Measurements from ENCODE around the gene GAS6.

GAS6 gene

GRCh38 chr13:113850722-113851479 lies 13.0 kb downstream of the GAS6 start:
- DNase-seq: no peak

DNA sequence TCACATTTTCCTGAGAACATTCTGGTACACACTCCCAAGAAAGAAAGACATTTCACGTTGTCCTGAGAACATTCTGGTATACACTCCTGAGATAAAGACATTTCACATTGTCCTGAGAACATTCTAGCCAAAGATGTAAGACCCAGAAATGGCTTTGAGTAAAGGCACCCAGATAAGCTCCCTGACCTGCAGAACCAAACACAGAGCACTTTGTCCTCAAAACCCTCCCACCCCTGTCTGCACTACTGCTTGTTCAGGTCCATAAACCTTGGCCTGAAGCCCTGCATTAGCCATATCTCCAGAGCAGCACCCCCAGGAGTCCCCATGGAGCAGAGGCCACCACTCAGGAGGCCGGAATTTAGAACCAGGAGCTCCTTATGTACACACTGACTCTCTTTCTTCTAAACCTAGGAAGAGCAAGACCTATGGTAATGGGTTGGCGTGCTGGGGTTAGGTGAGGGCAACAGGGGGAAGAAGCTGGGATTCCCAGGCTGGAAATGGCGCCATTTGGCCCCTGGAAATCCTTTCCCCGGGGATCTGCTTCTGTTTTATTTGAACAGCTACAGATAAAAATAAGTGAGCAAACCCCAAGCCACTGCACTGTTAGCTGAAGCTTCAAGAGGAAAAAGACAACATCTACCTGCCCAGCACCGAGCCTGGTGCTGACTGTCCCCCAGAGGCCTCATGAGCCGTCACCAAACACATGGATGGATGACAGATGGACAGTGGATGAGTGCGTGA lies 13.7 kb downstream of the GAS6 start:
- DNase-seq: no peak

- DNase-seq: no peak
These were observed 14.3 kb downstream of the GAS6 start for GRCh38 chr13:113849546-113849945.

- DNase-seq: no peak
These were observed 15.2 kb downstream of the GAS6 start for GRCh38 chr13:113848431-113849260.

DNA sequence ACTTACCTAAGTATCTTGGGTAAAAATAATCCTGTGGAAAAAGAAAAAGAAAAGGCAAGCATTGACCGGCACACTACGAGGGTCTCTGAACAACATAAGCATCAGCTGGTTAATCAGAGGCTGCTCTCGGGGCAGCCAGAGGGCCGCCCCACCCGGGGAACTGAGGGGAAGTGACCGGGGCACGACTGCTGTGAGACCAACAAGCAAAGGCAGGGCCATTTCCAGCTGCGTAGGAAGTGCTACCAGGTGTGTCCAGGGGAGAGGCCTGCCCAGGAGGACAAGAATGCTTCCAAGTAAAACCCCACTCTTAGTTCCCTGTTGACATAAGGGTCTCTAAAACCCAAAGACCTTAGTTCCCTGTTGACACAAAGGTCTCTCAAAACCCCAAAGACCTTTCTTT lies 15.9 kb downstream of the GAS6 start:
- no peak for DNase-seq

- no peak for DNase-seq
These were observed 17.1 kb downstream of the GAS6 start for GRCh38 chr13:113846636-113847318.

DNA sequence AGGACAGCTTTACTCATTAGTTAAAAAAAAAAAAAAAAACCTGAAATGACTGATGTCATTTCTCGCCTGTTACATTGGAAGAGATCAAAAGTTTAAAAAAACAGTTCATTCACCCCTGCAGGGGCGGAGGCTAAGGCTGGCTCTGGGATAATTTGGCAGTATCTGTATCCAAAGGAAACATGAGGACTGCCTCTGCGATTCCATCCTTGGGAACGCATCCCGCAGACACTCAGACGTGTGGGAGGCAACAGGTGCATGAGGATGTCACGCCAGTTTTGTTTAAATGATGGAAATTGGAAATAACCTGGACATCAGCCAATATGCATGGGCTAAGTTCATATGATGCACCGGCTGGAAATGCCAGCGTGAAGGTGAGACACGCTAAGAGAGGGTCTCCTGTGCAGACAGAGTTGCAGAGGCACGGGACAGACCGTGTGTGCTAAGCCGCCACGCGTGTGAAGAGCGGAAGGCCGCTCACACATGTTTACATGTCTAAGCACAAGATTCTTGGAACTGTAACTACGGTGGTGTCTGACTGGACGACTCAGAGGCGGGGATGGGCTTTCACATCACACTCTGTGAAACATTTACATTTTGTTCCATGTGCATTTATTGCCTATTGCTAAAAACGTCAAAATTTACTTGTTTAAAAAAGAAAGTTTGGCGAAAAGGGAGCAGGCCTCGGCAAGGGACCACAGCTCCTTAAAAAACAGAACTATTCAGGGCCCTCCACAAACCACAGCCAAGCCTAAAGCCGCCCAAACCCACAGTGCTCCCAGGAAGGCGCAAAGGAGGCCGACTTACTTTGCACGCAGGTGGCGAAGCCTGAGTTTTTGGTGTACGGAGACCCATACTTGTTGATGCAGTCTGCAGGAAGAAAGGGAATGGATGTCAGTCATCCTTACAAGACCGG lies 17.9 kb downstream of the GAS6 start:
- DNase-seq: no peak

GRCh38 chr13:113845055-113845454 lies 18.8 kb downstream of the GAS6 start:
- no peak for DNase-seq

DNA sequence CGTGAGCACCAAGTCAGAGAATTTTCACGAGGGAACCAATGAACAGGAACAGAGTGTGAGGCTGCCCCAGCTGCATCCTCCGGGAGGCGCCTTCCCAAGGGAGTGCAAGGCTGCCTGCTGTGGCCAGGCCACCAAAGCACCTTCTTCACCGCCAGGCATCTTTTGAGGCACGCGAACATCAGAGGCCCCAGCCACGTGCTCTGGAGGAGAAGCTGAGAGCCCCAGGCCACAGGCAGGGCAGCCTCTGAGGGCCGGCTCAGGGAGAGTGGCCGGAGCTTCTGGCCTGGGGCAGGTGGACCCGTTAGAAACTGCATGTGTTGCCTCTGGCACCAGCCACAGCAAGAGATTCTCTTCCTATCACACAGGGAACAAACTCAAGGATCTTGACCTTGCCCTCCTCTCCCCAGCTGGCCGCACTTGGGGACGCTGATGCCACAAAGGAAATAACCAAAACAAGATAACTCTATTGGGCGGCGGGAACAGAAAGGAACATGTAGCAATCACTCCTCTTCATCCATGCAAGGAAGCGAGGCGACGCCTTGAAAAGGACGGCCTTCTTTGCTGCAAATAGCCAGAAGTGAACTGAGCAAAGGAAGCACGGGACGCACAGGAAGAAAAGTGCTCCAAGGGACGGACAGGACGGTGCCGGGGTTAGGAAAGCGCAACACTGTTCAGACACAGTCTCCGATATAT lies 19.9 kb downstream of the GAS6 start:
- DNase-seq: no peak

DNA sequence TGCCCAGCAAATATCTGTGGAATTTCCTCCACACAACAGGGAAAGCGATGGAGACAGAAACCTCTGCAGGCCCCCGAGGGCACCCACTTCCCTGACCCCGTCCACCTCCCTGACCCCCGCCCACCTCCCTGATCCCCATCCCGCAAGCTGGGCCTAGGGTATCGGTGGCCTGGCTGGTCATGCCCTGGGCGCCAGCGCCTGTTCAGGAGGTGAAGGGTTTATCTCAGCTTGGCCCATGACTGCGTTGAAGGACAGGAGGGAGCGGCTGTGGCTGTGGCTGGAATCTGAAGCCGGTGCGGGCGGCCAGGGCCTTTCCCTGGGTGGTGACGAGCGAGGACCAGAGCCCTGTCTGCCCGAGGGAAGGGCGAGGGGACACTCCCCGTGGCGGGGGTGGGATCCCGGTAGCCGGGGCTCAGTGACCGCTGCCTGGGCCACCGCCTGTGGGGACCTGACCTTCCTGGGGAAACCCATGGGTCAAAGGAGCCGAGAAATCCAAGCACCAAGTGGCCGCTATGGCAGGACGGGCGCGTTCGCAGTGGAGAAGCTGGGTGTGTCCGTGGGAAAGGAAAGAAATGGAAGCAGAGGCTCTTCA lies 20.7 kb downstream of the GAS6 start:
- no peak for DNase-seq

DNA sequence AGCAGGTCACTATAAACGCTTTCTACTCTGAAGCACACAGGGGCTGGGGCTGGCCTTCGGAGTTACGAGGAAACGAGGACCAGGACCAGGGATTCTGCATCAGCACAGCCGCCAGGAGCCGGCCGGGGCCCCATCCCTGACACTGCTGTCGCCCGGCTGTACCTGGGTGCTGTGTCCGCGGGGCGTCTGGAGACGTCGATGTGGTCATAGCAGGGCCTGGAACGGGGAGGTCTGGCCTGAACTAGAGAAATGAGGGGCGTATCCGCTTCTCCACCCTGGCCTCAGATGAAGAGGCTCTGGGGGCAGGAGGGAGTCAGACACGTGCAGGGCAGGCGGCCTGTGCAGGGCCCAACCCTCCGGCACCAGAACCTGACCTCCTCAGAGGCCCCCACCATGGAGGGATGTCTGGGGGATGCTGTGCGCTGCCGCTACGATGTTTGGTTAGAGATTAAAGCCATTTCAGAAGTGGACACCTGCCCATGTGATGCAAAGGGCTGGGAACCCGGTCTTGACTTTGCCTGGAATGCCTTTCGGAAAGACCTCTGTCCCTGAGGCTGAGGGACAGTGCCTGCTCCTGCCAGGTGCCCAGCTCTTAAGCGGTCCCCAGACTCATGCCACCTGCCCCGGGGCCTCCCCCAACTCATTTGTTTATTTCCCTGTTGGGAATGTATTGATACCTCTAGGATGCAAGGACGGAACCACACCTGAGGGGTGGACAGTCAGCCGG lies 21.4 kb downstream of the GAS6 start:
- no peak for DNase-seq

DNA sequence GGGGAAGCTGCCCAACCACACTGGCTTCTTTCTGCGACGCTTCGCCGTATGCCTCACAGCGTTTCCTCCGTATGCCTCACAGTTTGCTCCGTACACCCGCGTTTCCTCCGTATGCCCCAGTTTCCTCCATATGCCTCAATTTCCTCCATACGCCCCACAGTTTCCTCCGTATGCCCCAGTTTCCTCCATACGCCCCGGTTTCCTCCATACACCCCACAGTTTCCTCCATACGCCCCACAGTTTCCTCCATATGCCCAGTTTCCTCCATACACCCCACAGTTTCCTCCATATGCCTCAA lies 22.6 kb downstream of the GAS6 start:
- no peak for DNase-seq

DNA sequence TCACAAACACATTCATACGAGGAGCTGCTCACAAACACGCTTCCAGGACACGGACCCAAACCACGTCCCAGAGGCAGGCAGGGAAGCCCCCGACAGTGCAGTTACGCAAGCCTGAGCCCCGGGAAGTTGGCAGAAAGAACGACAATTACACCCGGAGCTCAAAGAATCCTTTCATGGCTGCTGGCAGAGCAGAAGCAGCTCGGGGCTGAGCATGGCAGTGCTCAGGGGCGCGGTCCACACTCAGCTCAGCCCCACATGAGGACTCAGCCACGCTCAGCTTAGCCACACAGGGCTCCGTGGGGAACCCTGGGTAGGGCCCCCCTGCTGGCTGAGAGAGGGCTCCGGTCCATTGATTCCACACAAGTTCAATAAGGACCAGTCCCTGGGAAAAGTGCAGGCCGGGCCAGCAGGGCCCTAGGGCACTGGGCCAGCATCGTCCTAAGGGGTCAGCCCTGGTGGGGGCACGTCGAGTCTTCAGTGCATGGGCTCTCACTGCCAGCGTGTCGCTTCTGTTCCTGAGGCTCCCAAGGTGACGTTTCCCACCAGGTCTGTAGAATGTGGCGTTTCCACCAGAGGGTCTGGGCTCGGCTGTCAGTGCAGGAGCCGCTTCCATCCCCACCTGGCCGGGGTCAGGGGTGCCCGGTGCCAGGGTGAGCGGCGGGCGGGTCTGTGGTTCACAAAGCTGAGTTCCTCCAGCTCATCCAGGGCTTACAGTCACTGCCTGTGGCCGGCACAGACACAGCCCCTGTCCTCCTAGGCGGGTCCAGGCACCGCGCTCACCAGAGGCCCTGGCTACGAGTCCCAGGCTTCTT lies 23.1 kb downstream of the GAS6 start:
- DNase-seq: no peak

DNA sequence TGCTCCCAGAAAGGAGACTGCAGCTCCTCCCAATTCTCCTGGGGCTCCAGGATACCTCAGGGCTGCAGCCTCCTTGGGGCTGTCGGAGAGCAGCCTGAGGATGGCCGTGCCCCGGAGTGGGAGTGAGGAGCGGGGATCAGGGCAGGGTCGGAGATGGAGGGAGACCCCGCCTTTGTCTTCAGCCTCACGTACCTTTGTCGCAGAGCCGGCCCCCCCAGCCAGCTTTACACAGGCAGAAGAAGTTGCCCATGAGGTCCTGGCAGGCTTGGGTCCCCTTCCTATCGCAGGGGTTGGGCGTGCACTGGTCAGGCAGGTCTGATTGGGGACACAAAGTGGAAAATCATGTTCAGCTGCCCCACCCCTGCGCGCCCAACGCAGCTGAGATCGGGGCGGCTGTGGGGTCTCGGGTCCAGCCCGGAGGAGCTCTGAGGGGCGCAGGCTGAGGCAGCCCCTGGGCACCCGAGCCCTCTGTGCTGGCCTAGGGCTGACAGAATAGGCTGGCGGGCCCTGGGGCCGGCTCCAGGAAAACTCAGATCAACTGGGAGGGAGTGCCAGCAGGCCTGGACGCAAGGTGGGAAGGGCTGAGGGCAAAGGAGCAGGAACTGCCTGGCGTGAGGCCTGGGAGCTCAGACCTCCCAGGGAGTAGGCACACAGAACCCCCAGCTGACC lies 24.2 kb downstream of the GAS6 start:
- no peak for DNase-seq

DNA sequence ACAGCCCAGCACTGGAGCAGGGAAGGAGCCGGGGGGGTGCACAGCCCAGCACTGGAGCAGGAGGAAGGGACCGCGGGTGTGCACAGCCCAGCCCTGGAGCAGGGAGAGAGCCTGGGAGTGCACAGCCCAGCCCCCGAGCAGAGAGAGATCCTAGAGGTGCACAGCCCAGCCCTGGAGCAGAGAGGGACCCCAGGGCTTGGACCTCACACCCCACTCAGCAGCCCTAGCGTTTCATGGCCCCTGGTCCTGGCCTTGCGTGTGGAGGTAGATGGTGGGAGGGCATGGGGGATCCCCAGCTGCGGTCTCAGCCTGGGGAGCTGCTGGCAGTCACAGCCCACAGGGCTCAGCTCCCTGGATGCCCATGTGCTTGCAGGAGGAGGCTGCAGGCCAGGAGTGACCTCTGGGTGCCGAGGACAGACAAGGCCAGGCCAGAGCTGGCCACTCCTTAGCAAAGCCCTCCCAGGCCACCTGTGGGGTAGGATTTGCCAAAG lies 25.1 kb downstream of the GAS6 start:
- no peak for DNase-seq

DNA sequence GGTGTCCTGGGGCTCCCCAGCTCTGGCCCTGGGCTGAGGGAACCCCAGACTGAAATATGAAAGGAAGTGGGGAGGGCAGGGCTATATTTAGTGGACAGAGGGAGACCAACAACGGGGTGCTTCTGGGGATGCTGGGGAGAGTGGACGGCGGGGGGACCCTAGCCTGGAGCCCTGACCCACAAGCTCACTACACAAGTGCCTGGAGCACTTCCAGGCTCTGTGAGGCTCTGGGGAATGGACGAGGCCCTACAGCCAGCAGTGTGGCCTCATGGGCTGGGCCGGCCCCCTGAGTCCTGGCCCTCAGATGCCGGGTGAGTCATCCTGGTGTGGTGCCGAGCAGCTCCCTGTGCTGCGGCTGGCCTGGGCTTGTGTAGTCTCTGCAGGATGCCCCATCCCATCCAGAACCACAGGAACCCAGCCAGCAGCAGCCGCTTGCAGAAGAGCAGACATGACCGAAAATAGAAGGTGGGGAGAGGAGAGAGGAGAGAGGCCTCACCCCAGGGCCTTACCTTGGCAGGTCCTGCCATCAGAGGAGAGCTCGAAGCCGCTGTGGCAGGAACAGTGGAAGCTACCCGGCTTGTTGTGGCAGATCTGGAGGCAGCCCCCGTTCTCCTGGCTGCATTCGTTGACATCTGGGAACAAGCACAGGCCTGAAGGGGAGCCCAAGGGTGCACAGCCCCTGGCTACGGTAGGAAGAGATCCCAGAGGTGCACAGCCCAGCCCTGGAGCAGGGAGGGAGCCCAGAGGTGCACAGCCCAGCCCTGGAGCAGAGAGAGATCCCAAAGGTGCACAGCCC lies 26.1 kb downstream of the GAS6 start:
- DNase-seq: no peak

DNA sequence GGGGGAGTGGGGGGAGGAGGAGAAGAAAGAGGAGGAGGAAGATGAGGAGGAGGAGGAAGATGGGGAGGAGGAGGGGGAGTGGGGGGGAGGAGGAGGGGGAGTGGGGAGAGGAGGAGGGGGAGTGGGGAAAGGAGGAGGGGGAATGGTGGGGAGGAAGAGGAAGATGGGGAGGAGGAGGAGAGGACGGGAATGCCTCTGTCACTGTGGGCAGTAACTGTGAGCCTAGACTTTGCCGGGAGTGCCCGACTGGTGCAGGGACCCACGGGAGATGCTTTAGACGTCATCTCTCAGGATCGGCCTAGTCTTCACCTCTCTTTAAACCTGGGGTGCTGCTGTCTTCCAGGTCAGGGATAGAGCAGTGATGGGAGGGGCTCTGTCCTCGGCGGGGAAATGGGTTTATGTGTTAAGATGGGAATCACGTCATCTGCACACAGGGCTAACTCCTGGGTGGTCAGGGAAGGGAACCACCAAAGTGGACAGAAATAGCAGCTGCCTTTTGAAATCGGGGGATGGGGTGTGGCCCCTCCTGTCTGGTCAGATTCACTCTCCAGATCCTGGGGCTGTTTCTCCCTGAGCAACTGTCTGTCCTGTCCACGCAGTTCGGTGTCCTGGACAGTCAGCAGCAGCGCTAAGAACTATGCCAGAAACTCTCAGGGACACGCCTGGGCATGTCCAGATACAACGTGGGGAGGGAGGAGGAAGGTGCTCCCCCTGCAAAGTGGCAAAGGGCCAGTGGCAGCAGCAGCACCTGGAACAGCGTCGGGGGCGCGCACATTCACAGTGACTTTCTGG lies 26.9 kb downstream of the GAS6 start:
- DNase-seq: no peak
